Dendritic cell treated with granulocyte-macrophage colony-stimulating factor and Interleukin-4, amounts not matched to agents 40 ng/mL and 50 ng/mL, for 4 days (primary cell): ENCODE measurements around the gene CREBL2.

Experiments used
- H3K27ac Mint-ChIP-seq: one replicate; pipeline ENCODE4 v1.8.0; 2022; ENCODE audit warnings: mild to moderate bottlenecking, mixed read lengths
- H3K27me3 Mint-ChIP-seq: one replicate; pipeline ENCODE4 v1.8.0; 2022; ENCODE audit warnings: mild to moderate bottlenecking, mixed read lengths
- H3K36me3 Mint-ChIP-seq: one replicate; pipeline ENCODE4 v1.8.0; 2022; ENCODE audit warnings: low read depth, mixed read lengths
- H3K4me1 Mint-ChIP-seq: one replicate; pipeline ENCODE4 v1.8.0; 2022; ENCODE audit warnings: low read depth, mixed read lengths
- H3K4me3 Mint-ChIP-seq: one replicate; pipeline ENCODE4 v1.8.0; 2022; ENCODE audit warnings: mild to moderate bottlenecking, moderate library complexity, mixed read lengths
- H3K9me3 Mint-ChIP-seq: one replicate; pipeline ENCODE4 v1.8.0; 2022; ENCODE audit warnings: mixed read lengths
- intact Hi-C: fragments of 100-400 bp; cut with micrococcal nuclease; formaldehyde crosslinking; loops from one replicate; pipeline ENCODE4 v1.15.0; 2022

CREBL2 gene

GRCh38 chr12:12683725-12684124, 72.0 kb downstream of the CREBL2 start:
- Mint-ChIP-seq H3K27ac (no peak overlapping the region), H3K36me3 (no peaks in the 10 kb centered on the region), H3K9me3 (no peaks in the 10 kb centered on the region), H3K4me1 (peaks cover 10% of the 10 kb centered on the region), H3K4me3 (no peak overlapping the region), H3K27me3 (peaks cover 5% of the 10 kb centered on the region)
- intact Hi-C loops: no loop called here

GRCh38 chr12:12684375-12685106, 72.9 kb downstream of the CREBL2 start:
- H3K9me3 Mint-ChIP-seq: no peaks in the 10 kb centered on the region
- H3K4me1 Mint-ChIP-seq: peaks cover 10% of the 10 kb centered on the region
- intact Hi-C loops: no loop called here
- H3K27ac Mint-ChIP-seq: no peak overlapping the region
- H3K4me3 Mint-ChIP-seq: no peak overlapping the region
- no peaks in the 10 kb centered on the region for H3K36me3 Mint-ChIP-seq
- H3K27me3 Mint-ChIP-seq: peaks cover 5% of the 10 kb centered on the region

- Mint-ChIP-seq H3K4me3 (no peak overlapping the region), H3K4me1 (peaks cover 10% of the 10 kb centered on the region), H3K27ac (no peak overlapping the region), H3K9me3 (no peaks in the 10 kb centered on the region), H3K36me3 (no peaks in the 10 kb centered on the region), H3K27me3 (peaks cover 5% of the 10 kb centered on the region)
- intact Hi-C loops: no loop called here
Observed at GRCh38 chr12:12685305-12685704, 73.6 kb downstream of the CREBL2 start.

GRCh38 chr12:12686472-12686871, 74.8 kb downstream of the CREBL2 start:
- Mint-ChIP-seq H3K27ac (no peak overlapping the region), H3K4me1 (peaks cover 14% of the 10 kb centered on the region), H3K36me3 (no peaks in the 10 kb centered on the region), H3K9me3 (no peaks in the 10 kb centered on the region), H3K27me3 (peaks cover 5% of the 10 kb centered on the region), H3K4me3 (no peak overlapping the region)
- intact Hi-C loops: no loop called here

- no peak overlapping the region for H3K27ac Mint-ChIP-seq
- H3K36me3 Mint-ChIP-seq: no peaks in the 10 kb centered on the region
- no peak overlapping the region for H3K4me3 Mint-ChIP-seq
- H3K4me1 Mint-ChIP-seq: peaks cover 19% of the 10 kb centered on the region
- H3K9me3 Mint-ChIP-seq: no peaks in the 10 kb centered on the region
- H3K27me3 Mint-ChIP-seq: peaks cover 5% of the 10 kb centered on the region
- intact Hi-C loops: no loop called here
Observed at GRCh38 chr12:12686925-12687324, 75.2 kb downstream of the CREBL2 start.

GRCh38 chr12:12689647-12690300, 78.1 kb downstream of the CREBL2 start:
- Mint-ChIP-seq H3K27ac (no peak overlapping the region), H3K36me3 (no peaks in the 10 kb centered on the region), H3K4me3 (no peak overlapping the region), H3K4me1 (peaks cover 16% of the 10 kb centered on the region), H3K9me3 (no peaks in the 10 kb centered on the region), H3K27me3 (peaks cover 8% of the 10 kb centered on the region)
- intact Hi-C loops: loop anchor here (5.0 kb wide), 1 partner anchor 32 kb away; no protein-coding TSS in a partner anchor

- intact Hi-C loops: loop anchor here (5.0 kb wide), 1 partner anchor 34 kb away; no protein-coding TSS in a partner anchor
- Mint-ChIP-seq H3K4me3 (no peak overlapping the region), H3K9me3 (no peaks in the 10 kb centered on the region), H3K36me3 (no peaks in the 10 kb centered on the region), H3K27ac (peak overlapping the region; percentile 41), H3K27me3 (peaks cover 3% of the 10 kb centered on the region), H3K4me1 (peaks cover 22% of the 10 kb centered on the region)
Observed at GRCh38 chr12:12691549-12691948, 79.9 kb downstream of the CREBL2 start.

- H3K27ac Mint-ChIP-seq: no peak overlapping the region
- H3K4me3 Mint-ChIP-seq: no peak overlapping the region
- H3K36me3 Mint-ChIP-seq: no peaks in the 10 kb centered on the region
- no peaks in the 10 kb centered on the region for H3K9me3 Mint-ChIP-seq
- peaks cover 30% of the 10 kb centered on the region for H3K4me1 Mint-ChIP-seq
- peaks cover 3% of the 10 kb centered on the region for H3K27me3 Mint-ChIP-seq
- intact Hi-C loops: loop anchor here (5.0 kb wide), 1 partner anchor 36 kb away; no protein-coding TSS in a partner anchor
Observed at GRCh38 chr12:12693111-12693671, 81.5 kb downstream of the CREBL2 start.
